NB4 (cell line): ENCODE results near the gene BRD4.

Source experiments
- CTCF ChIP-seq: IDR thresholded peaks from one replicate; pipeline ENCODE4 v1.5.1; 2012; ENCODE audit warnings: low read depth, low read length
- POLR2A ChIP-seq: IDR thresholded peaks from 2 replicates; pipeline ENCODE4 v1.6.1; 2011; ENCODE audit warnings: mild to moderate bottlenecking; ENCODE audit not compliant: insufficient read length; ENCODE audit errors: extremely low read depth

- TF ChIP-seq CTCF (no peak), POLR2A (no peak)
Measured at GRCh38 chr19:15220833-15221232, 111.5 kb downstream of the BRD4 start.
